CD4-positive, alpha-beta T cell (primary cell): Measurements from ENCODE around the gene IGF1R. TPM values are rescaled to one million over a fixed set of nuclear protein-coding genes. Genes with fewer than 3 reads are reported as not detected.

Experiments
- ATAC-seq: fragments of 200-7000 bp; cut with Tn5 transposase; one replicate; pipeline ENCODE4 v1.10.0; 2022; ENCODE audit warnings: mild to moderate bottlenecking; ENCODE audit not compliant: poor library complexity
- CTCF ChIA-PET: fragments of 350-600 bp; sonication (Branson Sonifier 250); formaldehyde crosslinking; loops from one replicate; lab custom pipeline; 2021; ENCODE audit warnings: antibody characterized with exemption, inconsistent platforms; lab: Charles Lee
- POLR2A ChIA-PET: fragments of 350-600 bp; sonication (Branson Sonifier 250); formaldehyde crosslinking; loops from one replicate; lab custom pipeline; 2021; ENCODE audit warnings: antibody characterized with exemption, inconsistent platforms; lab: Charles Lee
- DNase-seq, 14 experiments: peaks; one replicate each; pipeline ENCODE4 v3.0.0-alpha.2; 2013 to 2020; ENCODE audit warnings: mixed read lengths in 2 of 14
- H3K27ac ChIP-seq, 2 donors: one replicate each; pipeline versions ENCODE4 v1.5.1 to v1.7.0; 2013; ENCODE audit warnings: low read length in 2 of 2, low read depth in 1 of 2, mild to moderate bottlenecking in 1 of 2
- H3K27me3 ChIP-seq, 2 experiments: 1 replicate in 1 of 2; 2 replicates in 1 of 2; pipeline versions ENCODE4 v1.6.1 to v1.7.0; 2013; ENCODE audit warnings: low read length in 2 of 2, control low read depth in 1 of 2, mild to moderate bottlenecking in 1 of 2, moderate library complexity in 1 of 2; ENCODE audit not compliant: insufficient read depth in 2 of 2, control insufficient read depth in 1 of 2
- H3K36me3 ChIP-seq: one replicate; pipeline ENCODE4 v1.6.1; 2013; ENCODE audit warnings: low read length, control low read depth; ENCODE audit not compliant: insufficient read depth
- H3K4me1 ChIP-seq: one replicate; pipeline ENCODE4 v1.6.1; 2013; ENCODE audit warnings: low read length, control low read depth; ENCODE audit not compliant: insufficient read depth
- H3K4me3 ChIP-seq: one replicate; pipeline ENCODE4 v1.5.1; 2013; ENCODE audit warnings: mild to moderate bottlenecking, low read length, moderate library complexity
- H3K9me3 ChIP-seq, 2 experiments: 1 replicate in 1 of 2; 2 replicates in 1 of 2; pipeline versions ENCODE4 v1.6.1 to v1.7.0; 2013; ENCODE audit warnings: low read length in 2 of 2, mild to moderate bottlenecking in 2 of 2, control low read depth in 1 of 2, moderate library complexity in 1 of 2; ENCODE audit not compliant: control insufficient read depth in 1 of 2, insufficient read depth in 1 of 2
- H3K27ac Mint-ChIP-seq: one replicate; pipeline ENCODE4 v1.8.0; 2020; ENCODE audit warnings: mixed read lengths
- H3K27me3 Mint-ChIP-seq: one replicate; pipeline ENCODE4 v1.8.0; 2021; ENCODE audit warnings: mixed read lengths
- H3K36me3 Mint-ChIP-seq: one replicate; pipeline ENCODE4 v1.8.0; 2021; ENCODE audit warnings: low read depth, mixed read lengths
- H3K4me1 Mint-ChIP-seq: one replicate; pipeline ENCODE4 v1.8.0; 2021; ENCODE audit warnings: low read depth, mixed read lengths
- H3K4me3 Mint-ChIP-seq: one replicate; pipeline ENCODE4 v1.8.0; 2020; ENCODE audit warnings: mild to moderate bottlenecking, mixed read lengths
- H3K9me3 Mint-ChIP-seq: one replicate; pipeline ENCODE4 v1.8.0; 2020; ENCODE audit warnings: mixed read lengths
- intact Hi-C, 2 experiments: fragments of 100-400 bp; cut with DNase I in 1 of 2; cut with micrococcal nuclease in 1 of 2; formaldehyde crosslinking; loops; one replicate each; pipeline versions ENCODE4 v1.15.1 to v1.9.0; 2023 to 2025; cut with DNase I, micrococcal nuclease
- total RNA-seq, 174 experiments: library from RNA in 2 of 174; stranded (reverse) in 2 of 174; gene quantifications; one replicate each; pipeline ENCODE4 v1.2.3 and lab custom pipeline; 2021 to 2026
- TF ChIP-seq, protein P1 (sequence below): fragments of 200-600 bp; IDR thresholded peaks from one replicate; pipeline ENCODE4 v1.8.0; 2022; ENCODE audit warnings: antibody characterized with exemption, mild to moderate bottlenecking

The IGF1R gene
- total RNA-seq, 2 experiments from 2014 or later: 39.2 to 40.3 TPM

DNA sequence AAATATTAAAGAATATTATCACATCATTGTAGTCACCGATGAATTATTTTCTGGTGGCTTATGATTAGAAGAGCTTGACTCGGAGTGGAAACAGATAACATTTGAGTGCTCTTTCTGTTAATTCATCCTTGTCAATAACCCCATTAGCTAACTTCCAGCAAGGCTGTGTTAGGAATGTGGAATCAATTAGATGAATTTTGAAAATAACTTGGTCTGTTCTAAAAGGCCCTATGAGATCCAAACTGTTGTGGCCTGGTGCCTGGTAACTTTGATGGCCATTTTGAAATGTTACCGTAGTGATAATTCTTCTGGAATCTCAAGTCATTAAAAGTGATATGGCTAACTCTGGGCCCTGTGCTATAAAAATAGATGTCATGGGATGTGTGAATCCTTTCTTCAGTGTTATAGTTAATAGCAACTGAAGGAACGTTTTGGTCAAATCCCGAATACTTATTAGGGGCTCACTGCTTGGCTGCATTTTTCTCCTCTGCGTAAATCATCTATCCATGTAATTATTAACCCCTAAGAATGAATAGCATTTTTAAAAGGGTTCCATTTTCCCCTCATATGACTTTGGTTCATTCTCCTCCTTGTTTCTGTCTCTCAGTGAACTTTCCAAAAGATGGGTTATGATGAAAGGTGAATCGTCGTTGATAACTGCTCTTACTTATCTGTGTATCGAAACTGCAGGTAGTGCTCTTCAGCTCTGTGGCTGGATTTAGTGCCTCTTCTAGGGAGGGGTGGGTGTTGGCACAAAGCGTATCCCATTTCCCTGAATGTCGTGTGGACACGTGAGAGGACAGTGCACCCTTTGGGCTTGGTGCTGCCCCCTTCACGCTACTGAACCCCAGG is 82.7 kb downstream of the IGF1R start:
- intact Hi-C loops: loop anchor here in 1 of 2 experiments (5.0 kb wide), 1 partner anchor 41 kb away; no protein-coding TSS in a partner anchor
- H3K27me3 Mint-ChIP-seq: no peaks in the 10 kb centered on the region
- DNase-seq: no peak
- H3K4me1 Mint-ChIP-seq: peaks cover 65% of the 10 kb centered on the region
- peaks cover 7% of the 10 kb centered on the region for H3K36me3 Mint-ChIP-seq
- no peak overlapping the region for H3K4me3 ChIP-seq
- no peaks in the 10 kb centered on the region for H3K36me3 ChIP-seq
- no peak overlapping the region for H3K4me3 Mint-ChIP-seq
- TF ChIP-seq, protein P1, sequence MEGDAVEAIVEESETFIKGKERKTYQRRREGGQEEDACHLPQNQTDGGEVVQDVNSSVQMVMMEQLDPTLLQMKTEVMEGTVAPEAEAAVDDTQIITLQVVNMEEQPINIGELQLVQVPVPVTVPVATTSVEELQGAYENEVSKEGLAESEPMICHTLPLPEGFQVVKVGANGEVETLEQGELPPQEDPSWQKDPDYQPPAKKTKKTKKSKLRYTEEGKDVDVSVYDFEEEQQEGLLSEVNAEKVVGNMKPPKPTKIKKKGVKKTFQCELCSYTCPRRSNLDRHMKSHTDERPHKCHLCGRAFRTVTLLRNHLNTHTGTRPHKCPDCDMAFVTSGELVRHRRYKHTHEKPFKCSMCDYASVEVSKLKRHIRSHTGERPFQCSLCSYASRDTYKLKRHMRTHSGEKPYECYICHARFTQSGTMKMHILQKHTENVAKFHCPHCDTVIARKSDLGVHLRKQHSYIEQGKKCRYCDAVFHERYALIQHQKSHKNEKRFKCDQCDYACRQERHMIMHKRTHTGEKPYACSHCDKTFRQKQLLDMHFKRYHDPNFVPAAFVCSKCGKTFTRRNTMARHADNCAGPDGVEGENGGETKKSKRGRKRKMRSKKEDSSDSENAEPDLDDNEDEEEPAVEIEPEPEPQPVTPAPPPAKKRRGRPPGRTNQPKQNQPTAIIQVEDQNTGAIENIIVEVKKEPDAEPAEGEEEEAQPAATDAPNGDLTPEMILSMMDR: no peak
- POLR2A ChIA-PET: no interaction called here
- no peaks in the 10 kb centered on the region for H3K9me3 Mint-ChIP-seq
- H3K27ac Mint-ChIP-seq: no peak overlapping the region
- no peaks in the 10 kb centered on the region for H3K9me3 ChIP-seq
- H3K4me1 ChIP-seq: peaks cover 11% of the 10 kb centered on the region
- no peaks in the 10 kb centered on the region for H3K27me3 ChIP-seq
- ATAC-seq: no peak
- CTCF ChIA-PET: no interaction called here
- no peak overlapping the region for H3K27ac ChIP-seq

DNA sequence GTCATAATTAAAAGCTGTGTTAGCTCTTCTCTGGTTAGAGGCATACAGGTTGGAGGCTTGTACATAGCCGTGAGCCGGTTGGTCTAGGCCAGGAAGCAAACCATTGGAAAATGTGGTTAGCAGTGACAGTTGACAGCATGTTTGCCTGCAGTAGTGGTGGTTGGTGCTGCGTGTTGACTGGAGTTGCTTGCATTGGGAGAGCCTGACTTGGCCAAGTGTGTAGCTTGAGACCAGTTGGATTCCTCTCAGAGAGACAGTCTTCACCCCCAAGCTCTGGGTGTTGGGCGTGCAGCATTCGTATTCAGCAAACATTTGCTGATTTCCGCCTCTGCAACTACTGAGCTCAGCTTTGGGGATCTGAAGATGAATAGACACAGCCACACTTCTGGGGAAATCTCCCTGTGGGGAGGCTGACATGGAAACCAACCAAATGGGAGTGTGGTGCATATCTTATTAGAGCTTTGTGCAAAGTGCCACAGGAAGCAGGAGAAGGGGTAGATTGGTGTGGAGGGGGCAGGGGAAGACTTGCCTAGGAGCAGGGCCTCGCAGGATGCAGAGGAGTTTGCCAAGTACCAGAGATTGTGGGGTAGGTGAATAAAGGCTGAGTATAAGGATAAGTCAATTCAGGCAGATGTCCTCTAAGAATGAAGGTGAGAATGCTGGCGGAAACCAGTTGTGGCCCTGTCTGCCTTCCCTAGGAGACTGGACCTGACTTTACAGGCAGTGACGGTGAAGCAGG is 83.5 kb downstream of the IGF1R start:
- H3K4me3 Mint-ChIP-seq: no peak overlapping the region

DNA sequence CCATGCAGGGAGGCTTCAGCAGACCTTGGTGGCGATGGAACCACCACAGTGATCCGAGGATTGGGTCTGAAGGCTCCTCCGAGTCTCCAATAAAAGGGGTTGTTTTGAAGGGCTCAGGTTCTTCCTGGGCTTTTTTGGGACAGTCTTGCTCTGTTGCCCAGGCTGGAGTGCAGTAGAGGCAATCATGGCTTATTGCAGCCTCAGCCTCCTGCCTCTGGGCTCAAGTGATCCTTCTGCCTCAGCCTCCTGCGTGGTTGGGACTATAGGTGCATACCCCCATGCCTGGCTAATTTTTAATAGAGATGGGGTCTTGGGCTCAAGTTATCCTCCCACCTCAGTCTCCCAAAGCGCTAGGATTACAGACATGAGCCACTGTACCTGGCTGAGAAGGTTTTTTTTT is 84.8 kb downstream of the IGF1R start:
- DNase-seq (no peak), ATAC-seq (no peak)
- no peaks in the 10 kb centered on the region for H3K9me3 ChIP-seq
- TF ChIP-seq, protein P1: no peak
- Mint-ChIP-seq H3K27ac (no peak overlapping the region), H3K4me3 (no peak overlapping the region), H3K36me3 (peaks cover 7% of the 10 kb centered on the region), H3K4me1 (peaks cover 68% of the 10 kb centered on the region), H3K27me3 (no peaks in the 10 kb centered on the region), H3K9me3 (no peaks in the 10 kb centered on the region)
- H3K27me3 ChIP-seq: no peaks in the 10 kb centered on the region
- intact Hi-C loops: loop anchor here in 1 of 2 experiments (5.0 kb wide), 1 partner anchor 39 kb away; no protein-coding TSS in a partner anchor
- no peak overlapping the region for H3K4me3 ChIP-seq
- peaks cover 9% of the 10 kb centered on the region for H3K4me1 ChIP-seq
- H3K36me3 ChIP-seq: no peaks in the 10 kb centered on the region
- CTCF ChIA-PET: no interaction called here
- H3K27ac ChIP-seq: no peak overlapping the region
- POLR2A ChIA-PET: no interaction called here

More for the DNA sequence above, 83.5 kb downstream of the IGF1R start:
- no peak for DNase-seq
- Histone ChIP-seq H3K27me3 (no peaks in the 10 kb centered on the region), H3K9me3 (no peaks in the 10 kb centered on the region), H3K4me1 (peaks cover 9% of the 10 kb centered on the region), H3K27ac (no peak overlapping the region), H3K4me3 (no peak overlapping the region), H3K36me3 (no peaks in the 10 kb centered on the region)
- POLR2A ChIA-PET: no interaction called here
- Mint-ChIP-seq H3K4me1 (peaks cover 68% of the 10 kb centered on the region), H3K27me3 (no peaks in the 10 kb centered on the region), H3K36me3 (peaks cover 7% of the 10 kb centered on the region), H3K27ac (no peak overlapping the region), H3K9me3 (no peaks in the 10 kb centered on the region)
- intact Hi-C loops: loop anchor here in 1 of 2 experiments (5.0 kb wide), 1 partner anchor 40 kb away; no protein-coding TSS in a partner anchor
- CTCF ChIA-PET: no interaction called here
- TF ChIP-seq, protein P1: no peak
- no peak for ATAC-seq
